IPS-NIHi7 (cell line): ENCODE results near the gene C2CD5.
"Not testable (repeated sequence)": the region's sequence is repeated elsewhere in the genome, so short reads cannot be mapped to it uniquely, and the experiment has no call there.

ENCODE experiments used
- DNase-seq: peaks from one replicate; pipeline ENCODE4 v3.0.0; 2012; ENCODE audit warnings: mixed read lengths; ENCODE audit errors: extremely low spot score

Gene C2CD5

GRCh38 chr12:22544038-22544979 lies at the start of gene C2CD5:
TSS of gene C2CD5 (minus strand) at chr12:22544542. CDS start at chr12:22544150, 392 bp downstream.
- peak; percentile 96 for DNase-seq

- DNase-seq, result no peak
Measured at GRCh38 chr12:22593864-22594263, 49.5 kb upstream of the C2CD5 start.

- no peak for DNase-seq
Measured at GRCh38 chr12:22588817-22589216, 44.5 kb upstream of the C2CD5 start.

GRCh38 chr12:22578328-22578727 lies 34.0 kb upstream of the C2CD5 start:
- DNase-seq, result no peak

GRCh38 chr12:22577667-22578066 lies 33.3 kb upstream of the C2CD5 start:
- DNase-seq, result no peak

- no peak for DNase-seq
Measured at GRCh38 chr12:22576473-22576872, 32.1 kb upstream of the C2CD5 start.

- DNase-seq, result no peak
Measured at GRCh38 chr12:22576065-22576464, 31.7 kb upstream of the C2CD5 start.

- DNase-seq, result no peak
Measured at GRCh38 chr12:22574921-22575320, 30.6 kb upstream of the C2CD5 start.

- no peak for DNase-seq
Measured at GRCh38 chr12:22573181-22573580, 28.8 kb upstream of the C2CD5 start.

GRCh38 chr12:22569253-22569652 lies 24.9 kb upstream of the C2CD5 start:
- no peak for DNase-seq

GRCh38 chr12:22562036-22563028 lies 18.0 kb upstream of the C2CD5 start:
- DNase-seq, result no peak

- DNase-seq, result not testable (repeated sequence)
Measured at GRCh38 chr12:22554750-22555149, 10.4 kb upstream of the C2CD5 start.

GRCh38 chr12:22551624-22552023 lies 7.3 kb upstream of the C2CD5 start:
- DNase-seq, result no peak

GRCh38 chr12:22545255-22545654 lies 913 bp upstream of the C2CD5 start:
- DNase-seq, result no peak

GRCh38 chr12:22543246-22544037 lies 900 bp downstream of the C2CD5 start:
- DNase-seq, result peak; percentile 11

GRCh38 chr12:22541496-22542155 lies 2.7 kb downstream of the C2CD5 start:
- no peak for DNase-seq

GRCh38 chr12:22539055-22539454 lies 5.3 kb downstream of the C2CD5 start:
- no peak for DNase-seq

GRCh38 chr12:22538311-22538710 lies 6.0 kb downstream of the C2CD5 start:
- DNase-seq, result no peak

GRCh38 chr12:22536971-22537544 lies 7.3 kb downstream of the C2CD5 start:
- no peak for DNase-seq

GRCh38 chr12:22536346-22536945 lies 7.9 kb downstream of the C2CD5 start:
- no peak for DNase-seq
